Kidney (tissue), 14 donors: ENCODE measurements around the gene PPIL1. TPM values are rescaled to one million over a fixed set of nuclear protein-coding genes. Genes with fewer than 3 reads are reported as not detected.

ENCODE experiments used
- DNase-seq, 5 donors: peaks; one replicate each; pipeline ENCODE4 v3.0.0-alpha.2; 2013 to 2020
- FAIRE-seq: peaks from 2 replicates; lab custom pipeline; 2012; peaks lifted over from hg19 to GRCh38; lab: Jason Lieb, UNC
- H3K27ac ChIP-seq, 2 donors: one replicate each; pipeline ENCODE4 v1.7.0; 2013; ENCODE audit warnings: low read depth in 2 of 2, low read length in 2 of 2, inconsistent platforms in 1 of 2
- H3K27me3 ChIP-seq: one replicate; pipeline ENCODE4 v1.7.1; 2013; ENCODE audit warnings: low read length, inconsistent platforms; ENCODE audit not compliant: control insufficient read depth, insufficient read depth
- H3K36me3 ChIP-seq, 3 donors: one replicate each; pipeline versions ENCODE4 v1.7.0 to v1.7.1; 2013; ENCODE audit warnings: low read length in 3 of 3, control low read depth in 1 of 3, inconsistent platforms in 1 of 3; ENCODE audit not compliant: insufficient read depth in 3 of 3, control insufficient read depth in 2 of 3
- H3K4me1 ChIP-seq, 3 donors: one replicate each; pipeline versions ENCODE4 v1.7.0 to v1.7.1; 2013; ENCODE audit warnings: low read length in 3 of 3, inconsistent platforms in 1 of 3, low read depth in 1 of 3; ENCODE audit not compliant: control insufficient read depth in 2 of 3, insufficient read depth in 2 of 3
- H3K4me3 ChIP-seq, 3 donors: one replicate each; pipeline versions ENCODE4 v1.7.0 to v1.8.1; 2013; ENCODE audit warnings: low read length in 3 of 3, control low read depth in 1 of 3, inconsistent platforms in 1 of 3
- H3K9ac ChIP-seq, 3 donors: one replicate each; pipeline versions ENCODE4 v1.7.0 to v1.7.1; 2013; ENCODE audit warnings: low read length in 3 of 3, control low read depth in 1 of 3, inconsistent platforms in 1 of 3
- H3K9me3 ChIP-seq, 3 donors: one replicate each; pipeline versions ENCODE4 v1.7.0 to v1.7.1; 2013; ENCODE audit warnings: low read length in 3 of 3, control low read depth in 1 of 3, inconsistent platforms in 1 of 3; ENCODE audit not compliant: control insufficient read depth in 2 of 3, insufficient read depth in 1 of 3
- intact Hi-C: fragments of 100-400 bp; cut with DNase I; formaldehyde crosslinking; loops from one replicate; pipeline ENCODE4 v1.11.1; 2022
- polyA plus RNA-seq: library from polyadenylated mRNA; stranded (reverse); fragments of 350-450 nt; fragmentation: Illumina TruSeq; extraction: RNeasy Lipid Tissue Mini Kit (QIAGEN cat#74804); gene quantifications from one replicate; pipeline ENCODE4 v1.2.3, GENCODE V29; 2014; ENCODE audit warnings: low read depth, low replicate concordance; ENCODE audit not compliant: insufficient read depth
- total RNA-seq: library from RNA; stranded (reverse); fragmentation: NEBNext Ultra II Directional; extraction: Animal tissue kit (Norgen Biotek cat#: 25700); gene quantifications from one replicate; pipeline ENCODE4 v1.2.1, GENCODE V29; 2021
- TF ChIP-seq, protein P1 (sequence below): IDR thresholded peaks from 3 replicates; pipeline ENCODE4 v1.5.1; 2012; ENCODE audit warnings: mild to moderate bottlenecking, moderate library complexity, borderline replicate concordance; ENCODE audit not compliant: insufficient read depth; ENCODE audit errors: extremely low read depth
- donor health status: control.
- donor health status: control.
- donor health status: control.
- donor health status: control.
- donor health status: control.
- donor health status: DM: yes; HTN: yes; CAD: no.
- donor health status: Normal renal cell carcinoma (clear cell type).

PPIL1 gene
- total and polyA plus RNA-seq, 2 donors from 2014 or later: 21.3 to 40.1 TPM

GRCh38 chr6:36906539-36907325 lies 32.1 kb upstream of the PPIL1 start:
- no peak for FAIRE-seq
- Histone ChIP-seq H3K4me3 (no peak overlapping the region), H3K36me3 (peaks cover 3 to 24% (median 23%) of the 10 kb centered on the region in 3 donors), H3K9me3 (no peaks in the 10 kb centered on the region), H3K9ac (no peak overlapping the region), H3K27ac (no peak overlapping the region), H3K4me1 (no peaks in the 10 kb centered on the region), H3K27me3 (no peaks in the 10 kb centered on the region)
- intact Hi-C loops: no loop called here
- TF ChIP-seq, protein P1, sequence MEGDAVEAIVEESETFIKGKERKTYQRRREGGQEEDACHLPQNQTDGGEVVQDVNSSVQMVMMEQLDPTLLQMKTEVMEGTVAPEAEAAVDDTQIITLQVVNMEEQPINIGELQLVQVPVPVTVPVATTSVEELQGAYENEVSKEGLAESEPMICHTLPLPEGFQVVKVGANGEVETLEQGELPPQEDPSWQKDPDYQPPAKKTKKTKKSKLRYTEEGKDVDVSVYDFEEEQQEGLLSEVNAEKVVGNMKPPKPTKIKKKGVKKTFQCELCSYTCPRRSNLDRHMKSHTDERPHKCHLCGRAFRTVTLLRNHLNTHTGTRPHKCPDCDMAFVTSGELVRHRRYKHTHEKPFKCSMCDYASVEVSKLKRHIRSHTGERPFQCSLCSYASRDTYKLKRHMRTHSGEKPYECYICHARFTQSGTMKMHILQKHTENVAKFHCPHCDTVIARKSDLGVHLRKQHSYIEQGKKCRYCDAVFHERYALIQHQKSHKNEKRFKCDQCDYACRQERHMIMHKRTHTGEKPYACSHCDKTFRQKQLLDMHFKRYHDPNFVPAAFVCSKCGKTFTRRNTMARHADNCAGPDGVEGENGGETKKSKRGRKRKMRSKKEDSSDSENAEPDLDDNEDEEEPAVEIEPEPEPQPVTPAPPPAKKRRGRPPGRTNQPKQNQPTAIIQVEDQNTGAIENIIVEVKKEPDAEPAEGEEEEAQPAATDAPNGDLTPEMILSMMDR: no peak
- DNase-seq: peak in 1 of 5 donors; percentile 40

DNA sequence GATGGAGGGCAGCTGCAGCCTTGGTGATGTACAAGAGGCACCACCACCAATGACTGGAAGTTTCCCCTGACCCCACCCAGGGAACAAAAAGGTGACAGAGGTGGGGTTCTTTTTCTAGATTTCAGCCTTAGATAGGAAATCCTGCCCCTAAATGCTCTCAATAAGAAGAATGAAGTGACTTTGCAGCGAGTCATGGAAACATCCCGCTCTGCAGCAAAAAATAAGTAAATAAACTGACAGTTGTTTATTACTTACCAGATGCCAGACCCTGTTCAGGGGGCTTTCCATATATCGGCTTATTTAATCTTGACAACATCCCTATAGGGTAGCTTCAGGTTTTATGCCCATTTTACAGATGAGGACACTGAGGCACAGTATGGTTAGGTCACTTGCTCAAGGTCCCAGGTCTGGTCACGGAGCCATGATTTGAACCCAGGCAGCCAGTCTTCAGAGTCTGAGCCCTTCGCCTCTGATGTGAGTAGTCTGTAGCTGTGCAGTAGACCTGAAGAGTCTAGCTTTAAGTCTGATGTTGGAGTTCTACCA lies 30.3 kb upstream of the PPIL1 start:
- no peak overlapping the region for H3K27ac ChIP-seq
- intact Hi-C loops: no loop called here
- TF ChIP-seq, protein P1: no peak

DNA sequence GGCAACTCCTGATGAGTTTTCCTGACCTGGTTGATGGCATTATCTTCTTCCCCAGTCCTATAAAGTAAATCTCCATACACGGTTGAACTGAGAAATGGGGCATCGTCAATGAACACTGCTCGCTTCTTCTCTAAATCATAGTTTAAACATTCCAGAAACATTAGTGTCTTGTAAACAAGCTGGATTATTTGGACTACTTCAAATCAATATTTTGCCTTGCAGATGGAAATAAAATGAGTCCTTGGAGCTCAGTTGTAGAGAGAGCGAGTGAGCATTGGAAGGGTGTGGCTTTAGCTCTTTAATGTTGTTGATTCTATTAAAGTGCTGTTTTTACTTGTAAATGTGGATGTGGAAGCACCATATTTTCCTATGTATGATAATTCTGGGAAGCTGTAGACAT lies 29.5 kb upstream of the PPIL1 start:
- H3K27ac ChIP-seq: no peak overlapping the region
- TF ChIP-seq, protein P1: no peak
- no peak overlapping the region for H3K9ac ChIP-seq
- no peaks in the 10 kb centered on the region for H3K4me1 ChIP-seq
- peaks cover 3 to 27% (median 24%) of the 10 kb centered on the region in 3 donors for H3K36me3 ChIP-seq
- no peaks in the 10 kb centered on the region for H3K9me3 ChIP-seq
- intact Hi-C loops: no loop called here
- DNase-seq: no peak
- no peak overlapping the region for H3K4me3 ChIP-seq
- no peaks in the 10 kb centered on the region for H3K27me3 ChIP-seq
- FAIRE-seq: no peak

More for the DNA sequence above, 30.3 kb upstream of the PPIL1 start:
- Histone ChIP-seq H3K27me3 (no peaks in the 10 kb centered on the region), H3K4me1 (no peaks in the 10 kb centered on the region), H3K36me3 (peaks cover 3 to 24% (median 23%) of the 10 kb centered on the region in 3 donors), H3K4me3 (no peak overlapping the region), H3K9me3 (no peaks in the 10 kb centered on the region), H3K9ac (no peak overlapping the region)
- no peak for FAIRE-seq
- no peak for DNase-seq
